ENCODE measurements around the gene HIP1. TPM values are rescaled to one million over a fixed set of nuclear protein-coding genes. Genes with fewer than 3 reads are reported as not detected.
"Not testable (repeated sequence)": the region's sequence is repeated elsewhere in the genome, so short reads cannot be mapped to it uniquely, and the experiment has no call there.

Gene HIP1
- total RNA-seq, 1 donor from 2014 or later: 17.7 TPM

GRCh38 chr7:75696263-75697037 is 42.3 kb downstream of the HIP1 start:
- TF ChIP-seq CTCF (IDR thresholded peaks at IDR 0.05) (no peak), POLR2A (IDR thresholded peaks at IDR 0.05) (no peak), POLR2AphosphoS5 (IDR thresholded peaks at IDR 0.05; ENCODE audit: insufficient read depth in 1 of 2, low read depth in 1 of 2) (no peak)
- intact Hi-C loops (cut with DNase I): no loop called here
- no peaks in the 10 kb centered on the region for H3K4me1 ChIP-seq
- H3K4me3 ChIP-seq: no peak overlapping the region
- no peak for DNase-seq (ENCODE audit: extremely low spot score in 2 of 2)
- H3K36me3 ChIP-seq: no peaks in the 10 kb centered on the region
- no peak overlapping the region for H3K27ac ChIP-seq
- no peaks in the 10 kb centered on the region for H3K9me3 ChIP-seq
- H3K27me3 ChIP-seq: no peaks in the 10 kb centered on the region

GRCh38 chr7:75694638-75695399 is 43.9 kb downstream of the HIP1 start:
- no peaks in the 10 kb centered on the region for H3K9me3 ChIP-seq
- H3K4me3 ChIP-seq: no peak overlapping the region
- H3K36me3 ChIP-seq: no peaks in the 10 kb centered on the region
- no peak overlapping the region for H3K27ac ChIP-seq
- intact Hi-C loops (cut with DNase I): no loop called here
- TF ChIP-seq POLR2A (IDR thresholded peaks at IDR 0.05): no peak
- TF ChIP-seq CTCF (IDR thresholded peaks at IDR 0.05): no peak
- no peak for TF ChIP-seq POLR2AphosphoS5 (IDR thresholded peaks at IDR 0.05; ENCODE audit: insufficient read depth in 1 of 2, low read depth in 1 of 2)
- no peak for DNase-seq (ENCODE audit: extremely low spot score in 2 of 2)
- H3K4me1 ChIP-seq: no peaks in the 10 kb centered on the region
- H3K27me3 ChIP-seq: no peaks in the 10 kb centered on the region

DNA sequence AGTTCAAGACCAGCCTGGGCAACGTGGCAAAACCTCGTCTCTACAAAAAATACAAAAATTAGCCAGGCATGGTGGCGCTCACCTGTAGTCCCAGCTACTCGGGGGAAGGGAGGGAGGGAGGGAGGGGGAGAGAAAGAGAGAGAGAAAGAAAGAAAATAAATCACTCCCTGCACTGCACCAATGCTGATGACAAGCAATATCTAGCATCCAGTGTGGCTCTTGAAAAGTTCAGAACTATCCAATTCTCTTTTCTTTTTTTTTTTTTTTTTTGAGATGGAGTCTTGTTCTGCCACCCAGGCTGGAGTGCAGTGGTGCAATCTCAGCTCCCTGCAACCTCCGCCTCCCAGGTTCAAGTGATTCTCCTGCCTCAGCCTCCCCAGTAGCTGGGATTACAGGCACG is 45.1 kb downstream of the HIP1 start:
- H3K27ac ChIP-seq; H3K36me3 ChIP-seq; DNase-seq (ENCODE audit: extremely low spot score in 2 of 2); H3K4me1 ChIP-seq; H3K4me3 ChIP-seq; H3K9me3 ChIP-seq; intact Hi-C loops (cut with DNase I); H3K27me3 ChIP-seq: not testable (repeated sequence)

- Histone ChIP-seq H3K9me3 (no peaks in the 10 kb centered on the region), H3K4me1 (peaks cover 13% of the 10 kb centered on the region), H3K27ac (no peak overlapping the region), H3K27me3 (no peaks in the 10 kb centered on the region), H3K4me3 (no peak overlapping the region), H3K36me3 (no peaks in the 10 kb centered on the region)
- DNase-seq (ENCODE audit: extremely low spot score in 2 of 2): no peak
- intact Hi-C loops (cut with DNase I): no loop called here
- TF ChIP-seq CTCF (IDR thresholded peaks at IDR 0.05) (no peak), POLR2AphosphoS5 (IDR thresholded peaks at IDR 0.05; ENCODE audit: insufficient read depth in 1 of 2, low read depth in 1 of 2) (no peak), POLR2A (IDR thresholded peaks at IDR 0.05) (no peak)
Measured at GRCh38 chr7:75691793-75692543, 46.8 kb downstream of the HIP1 start.

DNA sequence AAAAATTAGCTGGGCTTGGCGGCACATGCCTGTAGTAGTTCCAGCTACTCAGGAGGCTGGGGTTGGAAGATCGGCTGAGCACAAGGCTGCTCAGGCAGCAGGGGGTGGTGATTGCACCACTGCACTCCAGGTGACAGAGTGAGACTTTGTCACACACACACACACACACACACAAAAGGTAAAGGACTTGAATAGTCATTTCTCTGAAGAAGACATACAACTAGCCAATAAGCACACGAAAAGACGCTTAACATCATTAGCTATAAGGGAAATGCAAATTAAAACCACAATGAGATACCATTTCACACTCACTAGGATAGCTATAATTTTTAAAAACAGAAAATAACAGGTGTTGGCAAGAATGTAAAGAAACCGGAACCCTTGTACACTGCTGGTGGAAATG is 48.6 kb downstream of the HIP1 start:
- DNase-seq (ENCODE audit: extremely low spot score in 2 of 2): no peak
- Histone ChIP-seq H3K27me3 (no peaks in the 10 kb centered on the region), H3K36me3 (no peaks in the 10 kb centered on the region), H3K4me3 (no peak overlapping the region), H3K27ac (no peak overlapping the region), H3K4me1 (peaks cover 13% of the 10 kb centered on the region), H3K9me3 (no peaks in the 10 kb centered on the region)
- no peak for TF ChIP-seq CTCF (IDR thresholded peaks at IDR 0.05)
- no peak for TF ChIP-seq POLR2AphosphoS5 (IDR thresholded peaks at IDR 0.05; ENCODE audit: insufficient read depth in 1 of 2, low read depth in 1 of 2)
- TF ChIP-seq POLR2A (IDR thresholded peaks at IDR 0.05): no peak
- intact Hi-C loops (cut with DNase I): no loop called here
